Peyer's patch (tissue), 4 donors: ENCODE results near the gene FN1. TPM values are rescaled to one million over a fixed set of nuclear protein-coding genes. Genes with fewer than 3 reads are reported as not detected.
A peak's percentile ranks its signal among the peaks of the same experiment; 100 is the strongest.

Experiments used
- DNase-seq, 3 donors: peaks; one replicate each; pipeline ENCODE4 v3.0.0-alpha.2; 2017 to 2019
- H3K27ac ChIP-seq, 4 donors: fragments of 200-600 bp; sonication (generic); one replicate each; pipeline ENCODE4 v1.5.1; 2016 to 2019
- H3K27me3 ChIP-seq, 2 donors: fragments of 200-600 bp; sonication (generic); one replicate each; pipeline ENCODE4 v1.5.1; 2019
- H3K36me3 ChIP-seq, 3 donors: fragments of 200-600 bp; sonication (generic); one replicate each; pipeline ENCODE4 v1.5.1; 2016 to 2019
- H3K4me1 ChIP-seq, 4 donors: fragments of 200-600 bp; sonication (generic); one replicate each; pipeline ENCODE4 v1.5.1; 2016 to 2019
- H3K4me3 ChIP-seq, 4 donors: fragments of 200-600 bp; sonication (generic); 1 replicate in 3 of 4; 2 replicates in 1 of 4; pipeline ENCODE4 v1.5.1; 2016 to 2019; ENCODE audit warnings: mild to moderate bottlenecking in 1 of 4
- H3K9me3 ChIP-seq, 4 donors: fragments of 200-600 bp; sonication (generic); one replicate each; pipeline ENCODE4 v1.5.1; 2016 to 2019; ENCODE audit warnings: mild to moderate bottlenecking in 1 of 4
- POLR2A ChIP-seq, 2 donors: fragments of 450-650 bp; IDR thresholded peaks; one replicate each; pipeline ENCODE4 v1.5.1; 2017; ENCODE audit warnings: antibody characterized with exemption in 2 of 2, mild to moderate bottlenecking in 2 of 2, moderate library complexity in 2 of 2
- total RNA-seq, 4 donors: library from RNA; depleted of rRNA; stranded (reverse); fragments of >200 nt; gene quantifications; one replicate each; pipeline ENCODE4 v1.1.0, GENCODE V29; 2016
- TF ChIP-seq, protein P1 (sequence below), 6 experiments: fragments of 450-650 bp in 4 of 6; fragments of 200-600 bp in 2 of 6; sonication (generic) in 1 of 6; IDR thresholded peaks; one replicate each; pipeline ENCODE4 v1.5.1; 2017 to 2019; ENCODE audit warnings: antibody characterized with exemption in 6 of 6, mild to moderate bottlenecking in 3 of 6, moderate library complexity in 1 of 6

FN1 gene
- total RNA-seq, 4 donors from 2014 or later, result 28.0 to 152 (median 72.8) TPM

- DNase-seq, result no peak
- Histone ChIP-seq H3K4me1 (no peaks in the 10 kb centered on the region), H3K27me3 (no peaks in the 10 kb centered on the region), H3K27ac (no peak overlapping the region), H3K9me3 (no peaks in the 10 kb centered on the region), H3K36me3 (peaks cover 0 to 48% (median 0%) of the 10 kb centered on the region in 3 donors), H3K4me3 (no peak overlapping the region)
- no peak for TF ChIP-seq POLR2A (IDR thresholded peaks at IDR 0.05)
- TF ChIP-seq, protein P1, sequence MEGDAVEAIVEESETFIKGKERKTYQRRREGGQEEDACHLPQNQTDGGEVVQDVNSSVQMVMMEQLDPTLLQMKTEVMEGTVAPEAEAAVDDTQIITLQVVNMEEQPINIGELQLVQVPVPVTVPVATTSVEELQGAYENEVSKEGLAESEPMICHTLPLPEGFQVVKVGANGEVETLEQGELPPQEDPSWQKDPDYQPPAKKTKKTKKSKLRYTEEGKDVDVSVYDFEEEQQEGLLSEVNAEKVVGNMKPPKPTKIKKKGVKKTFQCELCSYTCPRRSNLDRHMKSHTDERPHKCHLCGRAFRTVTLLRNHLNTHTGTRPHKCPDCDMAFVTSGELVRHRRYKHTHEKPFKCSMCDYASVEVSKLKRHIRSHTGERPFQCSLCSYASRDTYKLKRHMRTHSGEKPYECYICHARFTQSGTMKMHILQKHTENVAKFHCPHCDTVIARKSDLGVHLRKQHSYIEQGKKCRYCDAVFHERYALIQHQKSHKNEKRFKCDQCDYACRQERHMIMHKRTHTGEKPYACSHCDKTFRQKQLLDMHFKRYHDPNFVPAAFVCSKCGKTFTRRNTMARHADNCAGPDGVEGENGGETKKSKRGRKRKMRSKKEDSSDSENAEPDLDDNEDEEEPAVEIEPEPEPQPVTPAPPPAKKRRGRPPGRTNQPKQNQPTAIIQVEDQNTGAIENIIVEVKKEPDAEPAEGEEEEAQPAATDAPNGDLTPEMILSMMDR (IDR thresholded peaks at IDR 0.05), result no peak
Measured at GRCh38 chr2:215319500-215319899, 116.4 kb downstream of the FN1 start.

GRCh38 chr2:215316336-215316735, 119.5 kb downstream of the FN1 start:
- Histone ChIP-seq H3K9me3 (no peaks in the 10 kb centered on the region), H3K4me1 (peaks cover 0 to 14% (median 5%) of the 10 kb centered on the region in 4 donors), H3K36me3 (peaks cover 0 to 35% (median 0%) of the 10 kb centered on the region in 3 donors), H3K27me3 (no peaks in the 10 kb centered on the region), H3K27ac (no peak overlapping the region), H3K4me3 (no peak overlapping the region)
- DNase-seq, result no peak
- TF ChIP-seq, protein P1 (IDR thresholded peaks at IDR 0.05), result no peak
- TF ChIP-seq POLR2A (IDR thresholded peaks at IDR 0.05), result no peak

DNA sequence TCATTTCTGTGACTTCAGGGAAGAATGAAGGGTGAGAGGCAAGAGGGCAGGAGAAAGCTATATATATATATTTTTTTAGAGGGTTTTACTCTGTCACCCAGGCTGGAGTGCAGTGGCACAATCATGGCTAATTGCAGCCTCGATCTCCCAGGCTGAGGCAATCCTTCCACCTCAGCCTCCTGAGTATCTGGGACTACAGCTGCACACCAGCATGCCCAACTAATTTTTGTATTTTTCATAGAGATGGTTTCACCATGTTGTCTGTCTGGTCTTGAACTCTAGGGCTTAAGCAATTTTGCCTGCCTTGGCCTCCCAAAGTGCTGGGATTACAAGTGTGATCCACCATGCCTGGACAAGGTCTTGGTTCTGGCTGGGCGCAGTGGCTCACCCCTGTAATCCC, 120.6 kb downstream of the FN1 start:
- H3K9me3 ChIP-seq, result no peaks in the 10 kb centered on the region
- no peak for TF ChIP-seq POLR2A (IDR thresholded peaks at IDR 0.05)
- TF ChIP-seq, protein P1 (IDR thresholded peaks at IDR 0.05), result no peak
- H3K27ac ChIP-seq, result no peak overlapping the region
- no peak for DNase-seq
- peaks cover 0 to 17% (median 5%) of the 10 kb centered on the region in 4 donors for H3K4me1 ChIP-seq
- H3K27me3 ChIP-seq, result no peaks in the 10 kb centered on the region
- H3K36me3 ChIP-seq, result peaks cover 0 to 25% (median 0%) of the 10 kb centered on the region in 3 donors
- no peak overlapping the region for H3K4me3 ChIP-seq

DNA sequence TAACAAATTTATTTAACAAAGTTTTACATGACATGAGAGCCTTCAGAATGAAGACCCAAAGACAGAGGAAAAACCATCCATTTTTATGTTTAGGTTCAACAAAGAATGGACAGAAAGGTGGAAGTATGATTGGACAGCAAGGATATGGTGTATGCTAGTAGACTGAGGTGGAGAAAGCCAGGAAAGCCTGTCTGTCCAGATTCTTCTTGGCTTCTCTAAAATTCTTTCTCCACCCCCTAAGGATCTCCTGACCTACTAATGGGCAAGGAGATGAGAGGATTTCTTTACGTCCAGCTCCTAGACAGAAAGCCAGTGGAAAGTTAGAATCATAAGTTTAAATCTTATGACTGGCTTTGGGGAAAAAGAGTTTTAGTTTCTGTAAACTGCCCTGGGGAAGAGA, 121.0 kb downstream of the FN1 start:
- peaks cover 0 to 22% (median 0%) of the 10 kb centered on the region in 3 donors for H3K36me3 ChIP-seq
- no peak overlapping the region for H3K27ac ChIP-seq
- H3K4me1 ChIP-seq, result peaks cover 0 to 17% (median 5%) of the 10 kb centered on the region in 4 donors
- no peak for DNase-seq
- no peaks in the 10 kb centered on the region for H3K9me3 ChIP-seq
- H3K27me3 ChIP-seq, result no peaks in the 10 kb centered on the region
- no peak overlapping the region for H3K4me3 ChIP-seq
- TF ChIP-seq POLR2A (IDR thresholded peaks at IDR 0.05), result no peak
- TF ChIP-seq, protein P1 (IDR thresholded peaks at IDR 0.05), result no peak

DNA sequence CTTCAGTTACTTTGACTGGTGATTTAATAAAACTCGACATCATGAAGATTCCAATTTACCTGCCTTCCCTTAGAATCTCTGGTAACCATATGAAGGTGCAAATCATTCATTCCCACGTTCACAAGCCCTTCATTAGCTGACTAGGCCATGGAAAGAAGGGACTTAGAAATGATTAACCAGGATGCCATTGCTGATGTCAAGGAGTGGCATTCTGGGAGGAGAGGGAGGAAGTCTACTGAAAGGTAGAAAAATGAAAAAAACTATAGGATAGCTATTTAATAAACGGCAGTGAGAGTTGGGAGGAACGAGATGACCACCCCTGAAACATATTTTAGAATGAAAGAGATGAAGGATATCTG, 122.6 kb downstream of the FN1 start:
- TF ChIP-seq, protein P1 (IDR thresholded peaks at IDR 0.05), result no peak
- TF ChIP-seq POLR2A (IDR thresholded peaks at IDR 0.05), result no peak
- peak overlapping the region in 1 of 4 donors; percentile 87 for H3K27ac ChIP-seq

More for the DNA sequence above, 122.6 kb downstream of the FN1 start:
- DNase-seq, result no peak
- H3K4me1 ChIP-seq, result peaks cover 0 to 17% (median 5%) of the 10 kb centered on the region in 4 donors
- H3K4me3 ChIP-seq, result no peak overlapping the region
- no peaks in the 10 kb centered on the region for H3K27me3 ChIP-seq
- H3K9me3 ChIP-seq, result no peaks in the 10 kb centered on the region
- peaks cover 0 to 5% (median 0%) of the 10 kb centered on the region in 3 donors for H3K36me3 ChIP-seq
